OCI-LY3 (cell line): ENCODE measurements around the gene TPD52L2.

Experiments
- H2AFZ ChIP-seq: fragments of 200-600, 300-600 bp; shearing (Covaris generic); 2 replicates; pipeline ENCODE4 v1.6.0; 2014; ENCODE audit warnings: antibody characterized with exemption, low read depth, low read length
- H3K27ac ChIP-seq: fragments of 200-600, 300-600 bp; sonication (generic); 2 replicates; pipeline ENCODE4 v1.5.1; 2014; ENCODE audit warnings: mild to moderate bottlenecking, low read length, moderate library complexity, mixed read lengths
- H3K27me3 ChIP-seq: fragments of 200-600, 300-600 bp; sonication (generic); 2 replicates; pipeline ENCODE4 v1.6.1; 2014; ENCODE audit warnings: low read depth, low read length, mixed read lengths
- H3K36me3 ChIP-seq: fragments of 200-600, 300-600 bp; sonication (generic); replicated peaks from 2 replicates; pipeline ENCODE3; 2014; ENCODE audit warnings: low read depth, low read length, mixed read lengths
- H3K4me1 ChIP-seq: fragments of 300-600, 200-600 bp; sonication (generic); 2 replicates; pipeline ENCODE4 v1.6.1; 2014; ENCODE audit warnings: low read length, mixed read lengths
- H3K4me2 ChIP-seq: fragments of 200-600, 300-600 bp; sonication (generic); 2 replicates; pipeline ENCODE4 v1.6.1; 2014; ENCODE audit warnings: low read length, mixed read lengths
- H3K4me3 ChIP-seq: fragments of 300-600, 200-600 bp; sonication (generic); 2 replicates; pipeline ENCODE4 v1.5.1; 2014; ENCODE audit warnings: antibody characterized with exemption, mild to moderate bottlenecking, low read length, moderate library complexity
- H3K79me2 ChIP-seq: fragments of 300-600, 200-600 bp; shearing (Covaris generic); 2 replicates; pipeline ENCODE4 v1.6.1; 2014; ENCODE audit warnings: mild to moderate bottlenecking, low read length, mixed read lengths
- H3K9ac ChIP-seq: fragments of 300-600, 200-600 bp; shearing (Covaris generic); 2 replicates; pipeline ENCODE4 v1.6.0; 2014; ENCODE audit warnings: mild to moderate bottlenecking, low read length, moderate library complexity
- H3K9me3 ChIP-seq: fragments of 200-600, 300-600 bp; shearing (Covaris generic); 2 replicates; pipeline ENCODE4 v1.6.1; 2014; ENCODE audit warnings: low read length, mixed read lengths; ENCODE audit not compliant: insufficient read depth
- H4K20me1 ChIP-seq: fragments of 200-600, 300-600 bp; sonication (generic); 2 replicates; pipeline ENCODE4 v1.6.1; 2016; ENCODE audit warnings: low read length, mixed read lengths; ENCODE audit not compliant: insufficient read depth
- EZH2phosphoT487 ChIP-seq: fragments of 200-600 bp; shearing (Covaris generic); IDR thresholded peaks from 2 replicates; pipeline ENCODE4 v1.6.1; 2018; ENCODE audit warnings: antibody characterized with exemption, mixed run types, low read depth
- TF ChIP-seq, protein P1 (sequence below): fragments of 200-600, 300-600 bp; sonication (generic); IDR thresholded peaks from 2 replicates; pipeline ENCODE4 v1.5.1; 2014; ENCODE audit warnings: antibody characterized with exemption, low read length, low read depth

Gene TPD52L2

GRCh38 chr20:63886921-63887320 is 21.9 kb downstream of the TPD52L2 start:
- H3K4me1 ChIP-seq, result peaks cover 21% of the 10 kb centered on the region
- no peaks in the 10 kb centered on the region; the same call in 1 of the 2 replicates for H3K79me2 ChIP-seq

GRCh38 chr20:63889241-63890200 is 24.5 kb downstream of the TPD52L2 start:
- Histone ChIP-seq H3K79me2 (no peaks in the 10 kb centered on the region; the same call in 1 of the 2 replicates), H3K9ac (no peak overlapping the region), H3K36me3 (peaks cover 12% of the 10 kb centered on the region), H3K4me3 (no peak overlapping the region), H3K27me3 (no peaks in the 10 kb centered on the region), H3K9me3 (no peaks in the 10 kb centered on the region), H2AFZ (no peak overlapping the region), H4K20me1 (peaks cover 4% of the 10 kb centered on the region; the same call in 1 of the 2 replicates), H3K27ac (no peak overlapping the region), H3K4me2 (no peak overlapping the region), H3K4me1 (peaks cover 16% of the 10 kb centered on the region)
- TF ChIP-seq, protein P1, sequence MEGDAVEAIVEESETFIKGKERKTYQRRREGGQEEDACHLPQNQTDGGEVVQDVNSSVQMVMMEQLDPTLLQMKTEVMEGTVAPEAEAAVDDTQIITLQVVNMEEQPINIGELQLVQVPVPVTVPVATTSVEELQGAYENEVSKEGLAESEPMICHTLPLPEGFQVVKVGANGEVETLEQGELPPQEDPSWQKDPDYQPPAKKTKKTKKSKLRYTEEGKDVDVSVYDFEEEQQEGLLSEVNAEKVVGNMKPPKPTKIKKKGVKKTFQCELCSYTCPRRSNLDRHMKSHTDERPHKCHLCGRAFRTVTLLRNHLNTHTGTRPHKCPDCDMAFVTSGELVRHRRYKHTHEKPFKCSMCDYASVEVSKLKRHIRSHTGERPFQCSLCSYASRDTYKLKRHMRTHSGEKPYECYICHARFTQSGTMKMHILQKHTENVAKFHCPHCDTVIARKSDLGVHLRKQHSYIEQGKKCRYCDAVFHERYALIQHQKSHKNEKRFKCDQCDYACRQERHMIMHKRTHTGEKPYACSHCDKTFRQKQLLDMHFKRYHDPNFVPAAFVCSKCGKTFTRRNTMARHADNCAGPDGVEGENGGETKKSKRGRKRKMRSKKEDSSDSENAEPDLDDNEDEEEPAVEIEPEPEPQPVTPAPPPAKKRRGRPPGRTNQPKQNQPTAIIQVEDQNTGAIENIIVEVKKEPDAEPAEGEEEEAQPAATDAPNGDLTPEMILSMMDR, result no peak
- TF ChIP-seq EZH2phosphoT487, result no peak

More at GRCh38 chr20:63886921-63887320, 21.9 kb downstream of the TPD52L2 start:
- H3K27me3 ChIP-seq, result no peaks in the 10 kb centered on the region
- H2AFZ ChIP-seq, result no peak overlapping the region
- no peaks in the 10 kb centered on the region for H3K9me3 ChIP-seq
- peaks cover 20% of the 10 kb centered on the region for H3K36me3 ChIP-seq
- TF ChIP-seq, protein P1, result no peak
- TF ChIP-seq EZH2phosphoT487, result no peak
- H3K27ac ChIP-seq, result no peak overlapping the region
- no peak overlapping the region for H3K4me3 ChIP-seq
- peaks cover 8% of the 10 kb centered on the region for H4K20me1 ChIP-seq
- no peak overlapping the region for H3K4me2 ChIP-seq
- no peak overlapping the region for H3K9ac ChIP-seq

GRCh38 chr20:63890201-63890576 is 25.1 kb downstream of the TPD52L2 start:
- no peak overlapping the region for H2AFZ ChIP-seq
- H3K9ac ChIP-seq, result no peak overlapping the region
- H3K4me2 ChIP-seq, result no peak overlapping the region
- no peaks in the 10 kb centered on the region; the same call in 1 of the 2 replicates for H3K79me2 ChIP-seq
- no peak overlapping the region for H3K27ac ChIP-seq
- H3K4me3 ChIP-seq, result no peak overlapping the region
- TF ChIP-seq, protein P1, result no peak
- no peak for TF ChIP-seq EZH2phosphoT487
- peaks cover 4% of the 10 kb centered on the region; the same call in 1 of the 2 replicates for H4K20me1 ChIP-seq
- peaks cover 9% of the 10 kb centered on the region for H3K4me1 ChIP-seq
- H3K9me3 ChIP-seq, result no peaks in the 10 kb centered on the region
- no peaks in the 10 kb centered on the region for H3K27me3 ChIP-seq
- H3K36me3 ChIP-seq, result peaks cover 12% of the 10 kb centered on the region

GRCh38 chr20:63890616-63891015 is 25.5 kb downstream of the TPD52L2 start:
- H3K9me3 ChIP-seq, result no peaks in the 10 kb centered on the region
- no peak overlapping the region for H3K27ac ChIP-seq
- H3K9ac ChIP-seq, result no peak overlapping the region
- no peak overlapping the region for H3K4me2 ChIP-seq
- peaks cover 4% of the 10 kb centered on the region for H3K79me2 ChIP-seq
- peaks cover 5% of the 10 kb centered on the region for H3K4me1 ChIP-seq
- H3K4me3 ChIP-seq, result no peak overlapping the region
- no peak overlapping the region for H2AFZ ChIP-seq
- no peaks in the 10 kb centered on the region for H3K27me3 ChIP-seq
- peaks cover 5% of the 10 kb centered on the region for H4K20me1 ChIP-seq
- H3K36me3 ChIP-seq, result peaks cover 12% of the 10 kb centered on the region
- TF ChIP-seq, protein P1, result no peak
- no peak for TF ChIP-seq EZH2phosphoT487
